Activated CD4-positive, alpha-beta T cell treated with anti-CD3 and anti-CD28 coated beads for 24 hours (primary cell): ENCODE measurements around the gene DCUN1D2.

ENCODE experiments used
- DNase-seq, 2 donors: peaks; one replicate each; pipeline ENCODE4 v3.0.0-alpha.2; 2020; ENCODE audit warnings: low read depth in 2 of 2

DCUN1D2 gene

GRCh38 chr13:113423520-113424163 is 66.9 kb downstream of the DCUN1D2 start:
- DNase-seq, result no peak

- no peak for DNase-seq
Observed at GRCh38 chr13:113422807-113423519, 67.5 kb downstream of the DCUN1D2 start.

GRCh38 chr13:113421673-113422270 is 68.7 kb downstream of the DCUN1D2 start:
- no peak for DNase-seq

- DNase-seq, result no peak
Observed at GRCh38 chr13:113420833-113421600, 69.5 kb downstream of the DCUN1D2 start.

GRCh38 chr13:113420232-113420631 is 70.3 kb downstream of the DCUN1D2 start:
- DNase-seq, result no peak

- DNase-seq, result no peak
Observed at GRCh38 chr13:113419531-113420193, 70.8 kb downstream of the DCUN1D2 start.

GRCh38 chr13:113418722-113419049 is 71.8 kb downstream of the DCUN1D2 start:
- DNase-seq, result no peak

GRCh38 chr13:113417836-113418721 is 72.4 kb downstream of the DCUN1D2 start:
- no peak for DNase-seq

GRCh38 chr13:113417008-113417751 is 73.3 kb downstream of the DCUN1D2 start:
- DNase-seq, result no peak

- no peak for DNase-seq
Observed at GRCh38 chr13:113415825-113416224, 74.7 kb downstream of the DCUN1D2 start.

GRCh38 chr13:113415032-113415431 is 75.5 kb downstream of the DCUN1D2 start:
- no peak for DNase-seq

- DNase-seq, result no peak
Observed at GRCh38 chr13:113414335-113414734, 76.2 kb downstream of the DCUN1D2 start.

GRCh38 chr13:113413898-113414282 is 76.6 kb downstream of the DCUN1D2 start:
- DNase-seq, result no peak

- no peak for DNase-seq
Observed at GRCh38 chr13:113413178-113413897, 77.2 kb downstream of the DCUN1D2 start.

GRCh38 chr13:113412440-113412839 is 78.1 kb downstream of the DCUN1D2 start:
- no peak for DNase-seq

GRCh38 chr13:113411216-113412023 is 79.1 kb downstream of the DCUN1D2 start:
- no peak for DNase-seq

- DNase-seq, result no peak
Observed at GRCh38 chr13:113410472-113411201, 79.9 kb downstream of the DCUN1D2 start.

GRCh38 chr13:113408562-113408961 is 81.9 kb downstream of the DCUN1D2 start:
- DNase-seq, result no peak
